HG03342 (cell line): ENCODE results near the gene COL27A1.

Experiments used
- ATAC-seq: cut with Tn5 transposase; IDR thresholded peaks from one replicate; pipeline ENCODE4 v1.9.1; 2021; ENCODE audit warnings: mild to moderate bottlenecking, moderate library complexity; ENCODE audit not compliant: unreplicated experiment

The COL27A1 gene

DNA sequence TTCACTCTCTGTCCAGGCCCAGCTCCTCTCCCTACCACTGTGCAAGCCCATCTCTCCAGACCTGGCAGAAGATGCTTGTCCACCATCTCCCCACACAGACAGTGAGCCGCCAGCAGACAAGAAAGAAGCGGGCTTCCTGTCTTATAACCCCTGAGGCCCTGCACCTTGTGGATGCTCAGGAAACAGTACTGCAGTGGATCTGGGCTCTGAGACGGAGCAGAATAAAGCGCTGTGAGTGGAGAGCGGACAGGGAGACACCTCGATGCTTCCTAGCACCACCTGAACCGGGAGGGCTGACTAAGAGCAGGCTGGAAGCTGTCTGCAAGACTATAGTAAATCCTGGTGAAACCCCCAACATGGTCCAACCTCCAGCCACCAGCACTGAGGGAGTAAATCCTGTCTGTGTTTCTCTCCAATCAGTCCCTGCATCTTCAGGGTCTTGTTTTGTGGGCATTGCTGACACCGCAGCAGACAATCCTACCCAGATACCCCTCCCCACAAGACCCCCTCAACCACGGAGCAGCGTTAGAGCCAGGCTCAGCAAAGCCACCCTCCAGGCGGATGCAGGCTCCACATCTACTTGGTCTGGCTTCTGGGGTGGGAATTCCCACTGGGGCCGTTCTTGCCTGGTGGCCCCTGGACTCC lies 193.0 kb downstream of the COL27A1 start:
- no peak for ATAC-seq

GRCh38 chr9:114348906-114349482 lies 193.7 kb downstream of the COL27A1 start:
- peak; percentile 90 for ATAC-seq

DNA sequence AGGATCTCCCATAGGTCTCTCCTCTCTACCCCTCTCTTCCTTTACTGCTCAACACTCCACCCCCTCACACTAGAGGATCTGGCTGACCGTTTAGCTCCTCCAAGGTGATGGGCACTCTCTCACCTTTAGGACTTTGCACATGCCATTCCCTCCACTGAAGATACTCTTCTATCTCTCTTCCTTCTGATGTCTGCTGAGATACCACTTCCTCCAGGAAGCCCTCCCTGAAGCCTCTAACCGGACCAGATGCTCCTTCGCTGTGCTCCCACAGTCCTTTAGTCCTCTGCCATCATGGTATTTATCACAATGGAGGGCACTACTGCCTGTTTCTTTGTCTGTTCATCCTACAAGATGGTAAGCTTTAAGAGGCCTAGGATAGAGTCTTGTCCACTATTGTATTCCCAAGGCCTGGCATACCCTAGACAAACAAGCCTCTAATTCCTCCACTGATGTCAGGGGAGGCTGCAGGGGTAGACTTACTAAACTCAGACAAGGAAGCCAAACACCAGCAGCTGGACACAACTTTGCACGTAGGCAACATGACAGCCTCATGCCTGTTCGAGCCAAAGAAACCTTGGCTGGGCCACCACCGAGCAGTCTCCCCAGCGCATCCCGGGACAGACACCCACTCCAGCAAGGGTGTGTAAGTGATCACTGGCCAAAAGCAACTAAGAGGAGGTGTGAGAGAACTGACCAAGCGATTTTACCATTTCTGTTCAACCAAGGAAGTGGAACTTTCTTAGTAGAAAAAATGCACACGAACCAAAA lies 194.6 kb downstream of the COL27A1 start:
- ATAC-seq: no peak

DNA sequence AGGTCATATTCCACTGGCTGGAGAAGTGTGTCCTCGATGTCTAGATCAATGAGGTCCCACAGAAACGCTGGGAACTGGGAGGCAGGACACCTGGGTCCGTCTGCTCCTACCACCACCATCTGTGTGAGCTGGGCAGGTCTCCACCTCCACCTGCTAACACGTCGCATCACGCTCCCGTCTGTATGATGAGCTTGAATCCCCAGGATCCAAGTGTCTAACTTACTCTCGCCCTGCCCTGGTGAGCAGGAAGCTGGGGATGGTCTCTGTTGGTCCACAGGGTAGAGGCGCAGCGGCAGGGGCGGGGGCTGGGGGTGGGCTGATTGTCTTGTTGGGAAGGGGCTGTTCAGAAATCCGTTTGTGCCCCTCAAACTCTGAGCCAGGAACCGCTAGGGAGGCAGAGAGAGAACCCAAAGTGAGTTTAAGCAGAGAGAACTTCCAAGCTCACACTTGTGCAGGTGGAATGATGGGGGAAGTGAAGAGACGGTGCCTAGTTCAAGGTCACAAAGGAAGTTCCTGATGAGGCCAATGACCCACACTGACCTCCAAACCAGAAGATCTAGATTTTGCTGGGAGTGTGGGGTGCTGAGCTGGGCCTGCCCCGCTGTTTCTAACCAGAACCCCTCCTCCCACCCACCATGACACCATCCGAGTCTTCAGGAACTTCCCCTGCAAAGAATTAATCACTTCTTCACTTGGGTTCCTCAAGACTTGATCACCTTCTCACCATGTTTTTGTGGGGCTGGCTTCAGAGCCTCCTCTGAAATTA lies 195.5 kb downstream of the COL27A1 start:
- no peak for ATAC-seq

GRCh38 chr9:114351932-114352331 lies 196.6 kb downstream of the COL27A1 start:
- no peak for ATAC-seq

- ATAC-seq: no peak
Measured at GRCh38 chr9:114355821-114356220, 200.5 kb downstream of the COL27A1 start.

DNA sequence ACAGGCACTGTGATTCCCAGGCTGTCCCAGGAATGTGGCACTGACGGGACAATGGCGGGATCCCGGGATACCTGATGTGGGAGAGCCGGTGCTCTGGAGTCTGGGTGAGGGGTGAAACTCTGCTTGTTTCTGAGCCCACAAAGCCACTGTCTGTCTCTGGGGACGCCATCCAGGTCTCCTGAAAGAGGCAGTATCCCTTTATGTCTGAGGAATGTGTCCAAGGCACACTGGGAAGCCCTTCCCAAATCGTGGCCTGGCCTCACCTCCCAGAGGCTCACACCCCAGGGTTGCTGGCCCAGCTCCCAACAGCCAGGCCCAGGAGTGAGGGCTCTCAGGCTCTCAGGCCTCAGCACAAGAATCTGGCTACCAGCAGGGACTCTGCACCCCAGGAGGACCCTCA lies 201.5 kb downstream of the COL27A1 start:
- ATAC-seq: no peak

DNA sequence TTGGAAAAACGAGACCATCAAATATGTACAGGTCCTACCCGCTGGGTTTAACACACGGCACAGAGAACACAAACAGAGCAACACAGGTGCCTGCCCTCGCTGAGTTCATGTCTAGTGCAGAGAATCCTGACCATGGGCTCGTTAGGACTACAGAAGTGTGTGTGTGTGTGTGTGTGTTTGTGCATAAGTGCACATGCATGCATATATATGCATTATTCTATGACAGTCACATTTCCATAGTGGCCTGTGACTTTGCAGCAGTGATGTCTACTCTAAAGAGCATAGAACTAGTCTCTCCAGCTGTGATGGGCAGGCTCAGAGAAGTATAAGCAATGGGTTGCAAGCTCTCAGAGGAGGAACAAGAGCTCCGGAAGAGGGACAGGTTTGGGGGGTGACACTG lies 202.0 kb downstream of the COL27A1 start:
- ATAC-seq: no peak

GRCh38 chr9:114357911-114358328 lies 202.6 kb downstream of the COL27A1 start:
- ATAC-seq: no peak

- no peak for ATAC-seq
Measured at GRCh38 chr9:114359801-114360200, 204.5 kb downstream of the COL27A1 start.

- no peak for ATAC-seq
Measured at GRCh38 chr9:114361542-114361941, 206.2 kb downstream of the COL27A1 start.
